HG03097 (cell line): ENCODE data around the gene IRS1.

Experiments
- ATAC-seq: cut with Tn5 transposase; IDR thresholded peaks from one replicate; pipeline ENCODE4 v1.9.1; 2021; ENCODE audit not compliant: unreplicated experiment, low FRiP score

IRS1 gene

GRCh38 chr2:226699321-226699720 is 100.3 kb downstream of the IRS1 start:
- no peak for ATAC-seq

DNA sequence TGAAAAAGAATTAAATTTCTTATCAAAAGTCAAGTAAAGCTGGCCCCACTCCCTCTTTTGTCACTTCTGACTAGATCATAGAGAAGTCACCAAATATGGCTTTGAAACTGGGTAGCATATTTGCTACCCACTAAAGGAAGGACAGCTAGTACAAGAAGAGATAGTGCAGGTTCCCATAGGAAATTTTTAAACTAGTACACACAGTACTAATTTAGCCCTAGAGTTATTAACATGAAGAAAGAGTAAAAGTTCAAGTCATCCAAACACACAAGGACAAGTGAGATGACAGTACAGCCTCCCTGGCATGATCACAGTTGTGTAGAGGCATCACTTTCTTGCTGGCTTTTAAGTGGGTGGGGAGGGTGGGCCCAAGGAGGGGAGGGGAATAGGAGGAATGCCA is 100.9 kb downstream of the IRS1 start:
- no peak for ATAC-seq

GRCh38 chr2:226694586-226695284 is 104.9 kb downstream of the IRS1 start:
- no peak for ATAC-seq

GRCh38 chr2:226694149-226694548 is 105.5 kb downstream of the IRS1 start:
- ATAC-seq, result no peak

- ATAC-seq, result no peak
Observed at GRCh38 chr2:226693521-226693920, 106.1 kb downstream of the IRS1 start.

GRCh38 chr2:226692521-226693126 is 107.0 kb downstream of the IRS1 start:
- ATAC-seq, result no peak

DNA sequence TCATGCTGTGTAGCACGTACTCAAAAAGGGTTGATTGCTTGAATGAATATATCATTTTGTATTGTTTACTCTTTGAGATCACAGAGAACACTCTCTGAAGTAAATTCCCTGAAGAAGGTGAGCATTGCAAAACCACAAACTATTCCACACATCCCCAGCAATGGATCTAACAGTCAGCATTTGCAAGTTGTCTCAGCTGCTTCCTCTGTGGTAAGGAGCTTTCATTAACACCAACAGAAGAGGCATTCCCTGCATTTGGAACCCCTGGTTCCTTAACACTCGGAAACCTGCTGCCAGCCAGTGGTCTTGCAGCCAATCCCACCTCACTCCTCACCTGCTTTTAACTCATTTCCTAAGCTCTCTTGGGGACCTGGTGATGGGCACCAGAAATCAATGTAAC is 108.4 kb downstream of the IRS1 start:
- ATAC-seq, result no peak

DNA sequence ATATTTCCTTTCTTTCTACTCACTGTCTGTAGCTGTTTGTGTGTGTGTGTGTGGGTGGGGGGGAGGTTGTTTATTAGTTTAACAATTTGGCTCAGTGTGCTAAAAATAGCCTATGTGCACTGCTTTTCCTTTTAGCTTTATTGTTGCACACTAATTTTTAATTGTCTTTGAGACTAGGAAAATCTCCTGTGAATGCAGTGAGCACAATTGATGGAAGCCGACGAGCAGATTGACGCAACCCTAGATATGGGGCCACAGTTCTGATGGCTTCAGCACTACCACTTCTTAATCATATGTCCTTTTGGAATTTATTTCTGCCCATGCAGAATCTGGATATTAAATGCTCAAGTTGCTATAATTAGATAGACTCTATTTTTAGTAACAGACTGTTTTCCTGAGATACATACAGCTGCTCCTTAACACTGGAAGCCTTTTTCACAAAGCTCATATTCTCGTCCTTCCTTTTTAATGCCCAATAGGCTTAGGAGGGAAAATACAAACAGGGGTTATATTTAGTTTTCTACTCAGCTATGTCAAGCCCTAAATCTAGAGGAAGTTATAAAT is 109.1 kb downstream of the IRS1 start:
- no peak for ATAC-seq

DNA sequence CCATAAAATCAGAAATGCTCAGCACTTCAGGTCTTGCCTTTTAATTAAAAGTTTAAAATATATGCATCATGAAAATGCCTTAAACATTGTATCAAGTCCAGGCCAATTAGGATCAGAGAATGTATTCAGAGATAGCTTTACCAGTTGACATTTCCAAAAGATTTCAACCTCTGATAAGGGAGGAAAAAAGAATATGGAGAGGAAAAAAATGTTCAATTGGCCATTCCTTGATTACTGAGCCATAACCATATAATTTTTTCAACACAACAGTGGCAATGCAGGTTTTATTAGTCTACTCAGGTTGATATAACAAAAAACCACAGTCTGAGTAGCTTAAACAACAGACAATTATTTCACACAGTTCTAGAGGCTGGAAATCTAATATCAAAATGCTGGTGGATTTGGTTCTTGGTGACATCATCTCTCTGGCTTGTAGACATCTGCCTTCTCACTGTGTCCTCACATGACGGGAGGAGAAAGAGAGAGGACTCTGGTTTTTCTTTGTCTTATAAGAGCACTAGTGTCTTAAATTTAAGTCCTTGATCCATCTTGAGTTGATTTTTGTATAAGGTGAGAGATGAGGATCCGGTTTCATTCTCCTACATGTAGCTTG is 111.9 kb downstream of the IRS1 start:
- ATAC-seq, result no peak

GRCh38 chr2:226684563-226684959 is 115.1 kb downstream of the IRS1 start:
- no peak for ATAC-seq

GRCh38 chr2:226683944-226684562 is 115.6 kb downstream of the IRS1 start:
- no peak for ATAC-seq

DNA sequence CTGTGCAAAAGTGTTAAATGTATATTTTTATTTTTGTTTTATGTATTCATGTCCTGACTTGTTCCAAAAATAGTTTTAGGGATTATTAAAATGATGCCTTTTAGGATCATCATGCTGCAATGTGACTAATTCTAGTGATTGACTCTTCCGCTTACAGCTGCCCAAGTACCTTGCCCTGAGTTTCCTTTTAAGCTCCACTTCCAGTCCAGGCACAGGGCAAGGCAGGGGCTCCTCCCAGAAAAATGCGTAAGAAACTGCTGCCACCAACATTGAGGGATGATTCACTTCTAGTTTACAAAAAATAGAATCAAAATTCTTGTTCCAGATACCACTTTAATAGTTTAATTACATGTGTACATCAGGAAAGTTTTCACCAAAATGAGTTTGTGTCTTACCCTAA is 116.4 kb downstream of the IRS1 start:
- no peak for ATAC-seq
